ENCODE data around the gene SMYD3.

DNA sequence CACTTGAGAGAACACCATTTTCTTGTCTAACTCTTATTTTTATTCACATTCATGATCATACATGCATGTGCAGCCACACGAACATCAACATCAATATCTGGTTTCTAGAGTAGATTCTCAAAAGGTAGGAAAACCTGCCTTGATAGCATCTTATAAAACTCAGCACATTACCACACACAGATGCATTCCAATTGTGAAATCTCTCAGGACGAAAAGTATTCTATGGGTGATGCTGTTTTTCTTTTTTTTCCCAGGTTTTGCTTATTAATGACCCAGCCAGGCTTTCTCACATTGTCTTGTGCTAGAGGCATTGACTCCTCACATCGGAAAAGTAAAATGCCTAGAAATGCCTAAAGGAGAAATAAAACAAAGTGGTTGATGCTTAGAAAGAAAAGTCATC, 789.5 kb downstream of the SMYD3 start:
- TF ChIP-seq CTCF (IDR thresholded peaks at IDR 0.05) (no peak), POLR2A (IDR thresholded peaks at IDR 0.05) (no peak)
